ENCODE results near the gene CAPN10.

- TF ChIP-seq CTCF (IDR thresholded peaks at IDR 0.05; ENCODE audit: insufficient read depth, low read length, poor library complexity, severe bottlenecking) = no peak
- TF ChIP-seq EZH2phosphoT487 (conservative IDR thresholded peaks at IDR 0.05; ENCODE audit: low read length) = no peak
Observed at GRCh38 chr2:240628808-240629618, 42.5 kb downstream of the CAPN10 start.

Measured in SU-DHL-6 (cell line).